Natural killer cell treated with Interleukin-12 subunit alpha and Interleukin-12 subunit beta and Interleukin-15 and Interleukin-18, amount 100 ng/mL, for 72 hours (primary cell): ENCODE measurements around the gene ARHGAP15. TPM values are rescaled to one million over a fixed set of nuclear protein-coding genes. Genes with fewer than 3 reads are reported as not detected.
A peak's percentile ranks its signal among the peaks of the same experiment; 100 is the strongest.

Experiments used
- ATAC-seq, 2 donors: fragments of 150-1000 bp; cut with Tn5 transposase in 1 of 2; sonication (Bioruptor Pico), chemical (Tn5 transposase) in 1 of 2; 2 replicates each; pipeline ENCODE4 v1.10.0; 2021
- DNase-seq: peaks from one replicate; pipeline ENCODE4 v3.0.0; 2022; ENCODE audit warnings: low spot score
- H3K27ac Mint-ChIP-seq, 2 donors: 1 replicate in 1 of 2; 2 replicates in 1 of 2; pipeline ENCODE4 v1.8.0; 2022; ENCODE audit warnings: mixed read lengths in 2 of 2, mild to moderate bottlenecking in 1 of 2, moderate library complexity in 1 of 2
- H3K27me3 Mint-ChIP-seq, 2 donors: 1 replicate in 1 of 2; 2 replicates in 1 of 2; pipeline ENCODE4 v1.8.0; 2022; ENCODE audit warnings: mixed read lengths in 2 of 2
- H3K36me3 Mint-ChIP-seq: one replicate; pipeline ENCODE4 v1.8.0; 2022; ENCODE audit warnings: mixed read lengths
- H3K4me1 Mint-ChIP-seq, 2 donors: 1 replicate in 1 of 2; 2 replicates in 1 of 2; pipeline ENCODE4 v1.8.0; 2022; ENCODE audit warnings: low read depth in 2 of 2, mixed read lengths in 2 of 2, mild to moderate bottlenecking in 1 of 2
- H3K4me3 Mint-ChIP-seq: one replicate; pipeline ENCODE4 v1.8.0; 2022; ENCODE audit warnings: mixed read lengths
- H3K9me3 Mint-ChIP-seq: 2 replicates; pipeline ENCODE4 v1.8.0; 2022; ENCODE audit warnings: mixed read lengths
- total RNA-seq, 2 donors: library from RNA; stranded (reverse); gene quantifications; one replicate each; pipeline ENCODE4 v1.2.3, GENCODE V29; 2022

ARHGAP15 gene
- total RNA-seq, 2 donors from 2014 or later: 80.6 to 133 TPM

DNA sequence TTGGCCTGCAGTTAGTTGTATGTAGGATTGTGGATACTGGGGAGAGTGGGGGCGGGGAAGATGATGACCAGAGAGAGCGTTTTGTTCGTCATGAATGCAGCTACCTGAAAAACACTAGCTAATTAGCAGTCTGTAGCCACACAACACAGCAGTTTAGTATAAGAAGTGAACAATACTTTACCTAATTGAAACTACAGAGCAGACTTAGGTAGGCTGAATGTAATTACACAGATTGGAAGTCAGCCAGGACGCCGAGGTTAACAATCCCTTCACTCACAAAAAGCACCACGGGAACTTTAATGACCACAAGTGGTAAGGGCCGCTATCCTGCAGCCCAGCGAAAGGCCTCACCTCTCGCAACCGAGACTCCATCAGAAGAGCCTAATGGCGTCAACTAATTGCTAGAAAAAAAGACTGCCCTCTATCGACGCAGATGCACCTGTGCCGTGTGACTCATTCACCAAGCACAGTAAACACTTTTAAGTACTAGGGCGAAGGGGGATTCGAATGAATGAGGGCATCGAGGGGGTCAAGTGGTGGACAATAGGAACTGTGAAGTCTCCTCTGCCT, 591.0 kb downstream of the ARHGAP15 start:
- no peaks in the 10 kb centered on the region for H3K27me3 Mint-ChIP-seq
- peak overlapping the region in 1 of 2 donors; percentile 14 for H3K27ac Mint-ChIP-seq
- H3K36me3 Mint-ChIP-seq: peaks cover 26% of the 10 kb centered on the region
- no peak for DNase-seq
- no peaks in the 10 kb centered on the region for H3K9me3 Mint-ChIP-seq
- no peak for ATAC-seq
- peaks cover 29 to 48% of the 10 kb centered on the region in 2 donors for H3K4me1 Mint-ChIP-seq
- no peak overlapping the region for H3K4me3 Mint-ChIP-seq

GRCh38 chr2:143725400-143725799, 596.2 kb downstream of the ARHGAP15 start:
- ATAC-seq (no peak), DNase-seq (no peak)
- Mint-ChIP-seq H3K27ac (no peak overlapping the region), H3K4me1 (peaks cover 20 to 51% of the 10 kb centered on the region in 2 donors), H3K4me3 (no peak overlapping the region), H3K36me3 (peaks cover 12% of the 10 kb centered on the region), H3K27me3 (no peaks in the 10 kb centered on the region), H3K9me3 (no peaks in the 10 kb centered on the region)

DNA sequence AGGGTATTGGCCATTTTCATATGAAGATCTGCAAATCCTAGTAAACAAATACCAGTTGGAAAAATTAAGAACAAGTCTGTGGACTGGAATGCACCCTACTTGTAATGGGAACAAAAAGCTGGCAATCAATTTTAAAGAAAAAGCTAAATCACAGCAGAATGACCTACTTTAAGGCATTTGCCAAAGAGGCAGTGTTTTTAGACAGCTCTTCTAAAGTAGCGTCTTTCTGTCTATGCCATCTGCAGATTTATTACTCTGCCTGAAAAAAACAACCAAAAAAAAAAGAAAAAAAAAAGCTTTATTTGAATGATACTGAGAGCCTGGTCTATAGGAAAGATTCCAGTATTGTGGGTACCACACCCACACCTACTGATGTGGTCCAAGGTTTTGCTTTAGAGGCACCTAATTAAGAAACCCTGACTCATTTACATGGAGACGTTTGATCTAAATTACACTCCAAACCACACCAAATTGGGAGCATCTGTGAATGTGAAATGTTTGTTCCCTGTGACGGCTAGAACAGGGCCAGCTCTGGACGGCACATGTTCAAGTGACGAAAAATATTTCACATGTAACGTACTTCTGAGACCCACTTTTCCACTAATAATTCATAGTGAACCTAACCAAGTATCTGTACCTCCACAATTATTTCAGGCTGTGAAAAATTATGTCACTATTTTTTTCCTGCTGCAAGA, 597.1 kb downstream of the ARHGAP15 start:
- H3K27me3 Mint-ChIP-seq: no peaks in the 10 kb centered on the region
- H3K36me3 Mint-ChIP-seq: peaks cover 12% of the 10 kb centered on the region
- peaks cover 24 to 59% of the 10 kb centered on the region in 2 donors for H3K4me1 Mint-ChIP-seq
- ATAC-seq (no peak), DNase-seq (no peak)
- no peak overlapping the region for H3K27ac Mint-ChIP-seq
- no peak overlapping the region for H3K4me3 Mint-ChIP-seq
- no peaks in the 10 kb centered on the region for H3K9me3 Mint-ChIP-seq

GRCh38 chr2:143728498-143728897, 599.3 kb downstream of the ARHGAP15 start:
- Mint-ChIP-seq H3K4me3 (peak overlapping the region; percentile 80), H3K27me3 (no peaks in the 10 kb centered on the region), H3K36me3 (peaks cover 6% of the 10 kb centered on the region), H3K27ac (peak overlapping the region; percentile 89 to 96), H3K9me3 (no peaks in the 10 kb centered on the region), H3K4me1 (peaks cover 26 to 60% of the 10 kb centered on the region in 2 donors)
- ATAC-seq: peak in 1 of 2 donors; percentile 55
- no peak for DNase-seq

- H3K4me3 Mint-ChIP-seq: peak overlapping the region; percentile 80
- peaks cover 26 to 54% of the 10 kb centered on the region in 2 donors for H3K4me1 Mint-ChIP-seq
- ATAC-seq (peak; percentile 44 to 55), DNase-seq (no peak)
- H3K27me3 Mint-ChIP-seq: no peaks in the 10 kb centered on the region
- peaks cover 7% of the 10 kb centered on the region for H3K36me3 Mint-ChIP-seq
- no peaks in the 10 kb centered on the region for H3K9me3 Mint-ChIP-seq
- peak overlapping the region; percentile 89 to 96 for H3K27ac Mint-ChIP-seq
These were observed 600.1 kb downstream of the ARHGAP15 start for GRCh38 chr2:143729296-143729814.

- ATAC-seq: peak; percentile 87 to 88
- Mint-ChIP-seq H3K9me3 (no peaks in the 10 kb centered on the region), H3K36me3 (peaks cover 6% of the 10 kb centered on the region), H3K27me3 (no peaks in the 10 kb centered on the region), H3K27ac (peak overlapping the region; percentile 89 to 96), H3K4me1 (peaks cover 26 to 51% of the 10 kb centered on the region in 2 donors), H3K4me3 (peak overlapping the region; percentile 80)
- no peak for DNase-seq
These were observed 601.1 kb downstream of the ARHGAP15 start for GRCh38 chr2:143730155-143730952.

GRCh38 chr2:143730953-143731260, 601.7 kb downstream of the ARHGAP15 start:
- H3K27me3 Mint-ChIP-seq: no peaks in the 10 kb centered on the region
- peak overlapping the region; percentile 89 to 96 for H3K27ac Mint-ChIP-seq
- no peaks in the 10 kb centered on the region for H3K9me3 Mint-ChIP-seq
- H3K36me3 Mint-ChIP-seq: peaks cover 10% of the 10 kb centered on the region
- peaks cover 26 to 51% of the 10 kb centered on the region in 2 donors for H3K4me1 Mint-ChIP-seq
- peak; percentile 12 to 41 for ATAC-seq
- DNase-seq: no peak
- peak overlapping the region; percentile 80 for H3K4me3 Mint-ChIP-seq

GRCh38 chr2:143732076-143732475, 602.9 kb downstream of the ARHGAP15 start:
- Mint-ChIP-seq H3K4me1 (peaks cover 26 to 49% of the 10 kb centered on the region in 2 donors), H3K27me3 (no peaks in the 10 kb centered on the region), H3K36me3 (peaks cover 10% of the 10 kb centered on the region), H3K27ac (peak overlapping the region; percentile 89 to 96), H3K9me3 (no peaks in the 10 kb centered on the region), H3K4me3 (peak overlapping the region; percentile 80)
- DNase-seq (no peak), ATAC-seq (no peak)

DNA sequence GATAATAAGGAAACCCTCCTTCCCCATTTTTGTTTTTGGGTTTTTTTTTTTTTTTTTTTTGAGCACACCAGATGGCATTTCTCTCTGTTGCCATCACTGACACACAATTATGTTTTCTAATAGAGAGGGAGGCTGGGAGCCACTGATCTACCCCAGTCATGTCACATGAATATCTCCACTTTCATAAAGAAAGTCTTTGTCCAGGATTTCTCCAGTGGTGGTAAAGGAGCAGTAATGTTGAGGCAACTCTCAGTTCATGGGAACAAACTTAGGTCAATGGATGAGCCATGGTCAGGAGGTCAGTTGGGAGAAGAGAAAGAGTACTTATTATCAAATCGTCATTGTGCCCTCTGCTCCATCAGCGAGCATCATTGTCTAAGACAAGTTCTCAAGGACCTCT, 603.7 kb downstream of the ARHGAP15 start:
- peak overlapping the region in 1 of 2 donors; percentile 35 for H3K27ac Mint-ChIP-seq
- H3K36me3 Mint-ChIP-seq: peaks cover 10% of the 10 kb centered on the region
- peaks cover 26 to 41% of the 10 kb centered on the region in 2 donors for H3K4me1 Mint-ChIP-seq

GRCh38 chr2:143734507-143734906, 605.3 kb downstream of the ARHGAP15 start:
- ATAC-seq (no peak), DNase-seq (no peak)
- Mint-ChIP-seq H3K4me1 (peaks cover 23 to 25% of the 10 kb centered on the region in 2 donors), H3K9me3 (no peaks in the 10 kb centered on the region), H3K4me3 (no peak overlapping the region), H3K27me3 (no peaks in the 10 kb centered on the region), H3K36me3 (peaks cover 11% of the 10 kb centered on the region), H3K27ac (peak overlapping the region in 1 of 2 donors; percentile 4)

More for the DNA sequence above, 603.7 kb downstream of the ARHGAP15 start:
- Mint-ChIP-seq H3K4me3 (no peak overlapping the region), H3K9me3 (no peaks in the 10 kb centered on the region), H3K27me3 (no peaks in the 10 kb centered on the region)
- ATAC-seq (no peak), DNase-seq (no peak)

GRCh38 chr2:143736904-143737303, 607.7 kb downstream of the ARHGAP15 start:
- no peak for DNase-seq
- Mint-ChIP-seq H3K4me3 (no peak overlapping the region), H3K27me3 (no peaks in the 10 kb centered on the region), H3K36me3 (peaks cover 17% of the 10 kb centered on the region), H3K9me3 (no peaks in the 10 kb centered on the region), H3K4me1 (peaks cover 4 to 9% of the 10 kb centered on the region in 2 donors), H3K27ac (no peak overlapping the region)
- no peak for ATAC-seq

- ATAC-seq (no peak), DNase-seq (no peak)
- Mint-ChIP-seq H3K27me3 (no peaks in the 10 kb centered on the region), H3K27ac (no peak overlapping the region), H3K9me3 (no peaks in the 10 kb centered on the region), H3K4me3 (no peak overlapping the region), H3K4me1 (peaks cover 12 to 16% of the 10 kb centered on the region in 2 donors), H3K36me3 (peaks cover 14% of the 10 kb centered on the region)
These were observed 611.2 kb downstream of the ARHGAP15 start for GRCh38 chr2:143740431-143740830.

- peaks cover 12 to 20% of the 10 kb centered on the region in 2 donors for H3K4me1 Mint-ChIP-seq
- ATAC-seq (no peak), DNase-seq (no peak)
- H3K27ac Mint-ChIP-seq: peak overlapping the region; percentile 31 to 42
- H3K36me3 Mint-ChIP-seq: peaks cover 13% of the 10 kb centered on the region
- no peaks in the 10 kb centered on the region for H3K9me3 Mint-ChIP-seq
- no peak overlapping the region for H3K4me3 Mint-ChIP-seq
- H3K27me3 Mint-ChIP-seq: no peaks in the 10 kb centered on the region
These were observed 612.0 kb downstream of the ARHGAP15 start for GRCh38 chr2:143741205-143741604.

DNA sequence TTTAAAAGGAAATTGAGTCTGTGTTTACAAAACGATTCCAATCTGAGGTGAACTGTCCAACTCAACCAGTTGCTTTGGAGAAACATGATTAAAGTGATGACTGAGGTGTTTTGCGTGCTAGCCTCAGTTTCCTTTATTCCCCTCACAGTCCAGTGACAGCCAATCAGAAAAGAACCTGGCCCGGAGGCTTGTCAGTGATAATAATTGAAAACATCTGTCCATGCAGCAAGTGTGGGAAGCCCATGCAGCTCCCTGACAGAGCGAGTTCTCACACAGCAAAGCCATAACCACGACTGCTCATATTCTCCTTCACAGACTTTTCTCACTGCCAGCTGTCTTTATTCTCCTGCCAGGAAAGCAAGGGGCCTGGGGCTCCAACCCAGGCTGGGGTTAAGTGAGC, 613.4 kb downstream of the ARHGAP15 start:
- Mint-ChIP-seq H3K4me1 (peaks cover 12 to 21% of the 10 kb centered on the region in 2 donors), H3K27ac (no peak overlapping the region), H3K36me3 (peaks cover 14% of the 10 kb centered on the region), H3K4me3 (no peak overlapping the region), H3K27me3 (no peaks in the 10 kb centered on the region), H3K9me3 (no peaks in the 10 kb centered on the region)
- DNase-seq: no peak
- no peak for ATAC-seq
